Left ventricle myocardium superior (tissue), 1 donor: ENCODE results near the gene TRIOBP. TPM values are rescaled to one million over a fixed set of nuclear protein-coding genes. Genes with fewer than 3 reads are reported as not detected.
A peak's percentile ranks its signal among the peaks of the same experiment; 100 is the strongest.
"Not testable (repeated sequence)": the region's sequence is repeated elsewhere in the genome, so short reads cannot be mapped to it uniquely, and the experiment has no call there.

ENCODE experiments used
- ATAC-seq: fragments of 200-7000 bp; cut with Tn5 transposase; one replicate; pipeline ENCODE4 v1.9.1; 2020; ENCODE audit warnings: mild to moderate bottlenecking, moderate library complexity
- DNase-seq: peaks from one replicate; pipeline ENCODE4 v3.0.0-alpha.2; 2020
- intact Hi-C: fragments of 100-400 bp; cut with micrococcal nuclease; formaldehyde crosslinking; loops from one replicate; pipeline ENCODE4 v1.11.0; 2022
- total RNA-seq: library from RNA; stranded (reverse); fragmentation: NEBNext Ultra II Directional; extraction: Animal tissue kit (Norgen Biotek cat#: 25700); gene quantifications from one replicate; pipeline ENCODE4 v1.2.1, GENCODE V29; 2021
- donor health status: DM: no; HTN: yes; CAD: no; lungs with severe emphysema.

The TRIOBP gene
- total RNA-seq, 1 donor from 2014 or later, result 82.7 TPM

DNA sequence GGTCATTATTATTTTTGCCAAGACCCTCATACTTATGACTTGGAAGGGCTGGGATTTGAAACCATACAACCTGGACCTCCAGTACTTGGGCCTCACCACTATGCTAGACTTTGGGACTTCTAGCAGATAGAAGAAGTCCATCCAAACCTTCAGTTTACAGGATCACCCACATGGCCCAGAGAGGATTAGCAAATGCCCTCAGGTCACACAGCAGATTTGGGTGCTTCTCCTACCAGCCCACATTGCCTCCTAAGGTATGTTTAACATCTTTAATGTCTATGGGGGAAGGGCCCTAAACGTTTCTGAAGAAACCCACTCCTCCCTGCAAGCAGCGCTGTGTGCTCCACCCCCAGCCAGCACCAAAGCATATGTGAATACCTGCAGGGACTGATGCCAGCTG lies 93.4 kb downstream of the TRIOBP start:
- no peak for DNase-seq
- ATAC-seq, result no peak
- intact Hi-C loops, result loop anchor here (10.0 kb wide), 1 partner anchor 105 kb away; the partner anchor contains the start of gene NOL12

- DNase-seq (no peak), ATAC-seq (no peak)
- intact Hi-C loops, result loop anchor here (10.0 kb wide), 1 partner anchor 108 kb away; the partner anchor contains the start of gene NOL12
These were observed 95.6 kb downstream of the TRIOBP start for GRCh38 chr22:37792494-37792893.

- no peak for DNase-seq
- intact Hi-C loops, result loop anchor here (10.0 kb wide), 1 partner anchor 110 kb away; the partner anchor contains the start of gene NOL12
These were observed 97.5 kb downstream of the TRIOBP start for GRCh38 chr22:37794376-37794775.

GRCh38 chr22:37796079-37796478 lies 99.2 kb downstream of the TRIOBP start:
- intact Hi-C loops, result loop anchor here (10.0 kb wide), 1 partner anchor 111 kb away; the partner anchor contains the start of gene NOL12
- ATAC-seq (no peak), DNase-seq (no peak)

More at GRCh38 chr22:37794376-37794775, 97.5 kb downstream of the TRIOBP start:
- no peak for ATAC-seq

GRCh38 chr22:37797259-37797658 lies 100.4 kb downstream of the TRIOBP start:
- intact Hi-C loops, result loop anchor here (10.0 kb wide), 1 partner anchor 112 kb away; the partner anchor contains the start of gene NOL12
- not testable (repeated sequence) for DNase-seq, ATAC-seq

GRCh38 chr22:37797874-37798500 lies 101.1 kb downstream of the TRIOBP start:
- DNase-seq, result no peak
- intact Hi-C loops, result loop anchor here (10.0 kb wide), 1 partner anchor 113 kb away; the partner anchor contains the start of gene NOL12
- no peak for ATAC-seq

- not testable (repeated sequence) for ATAC-seq, DNase-seq
- intact Hi-C loops, result loop anchor here (10.0 kb wide), 1 partner anchor 115 kb away; the partner anchor contains the start of gene NOL12
These were observed 103.1 kb downstream of the TRIOBP start for GRCh38 chr22:37799979-37800378.

DNA sequence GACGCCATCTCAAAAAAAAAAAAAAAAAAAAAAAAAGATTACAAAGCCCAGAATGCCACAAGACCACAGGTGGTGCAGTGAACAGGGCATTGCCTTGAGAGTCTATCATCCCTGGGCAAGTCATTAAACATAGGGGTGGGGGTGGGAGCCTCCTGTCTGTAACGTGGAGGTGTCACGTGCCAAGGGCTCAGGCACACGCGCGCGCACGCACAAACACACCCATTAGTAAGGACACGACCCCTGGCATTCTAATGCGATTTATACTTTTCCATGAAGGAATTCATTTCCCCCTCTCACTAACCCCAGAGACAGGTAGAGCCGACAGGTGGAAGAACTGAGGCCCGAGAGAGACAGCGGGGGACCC lies 105.1 kb downstream of the TRIOBP start:
- ATAC-seq (no peak), DNase-seq (no peak)
- intact Hi-C loops, result no loop called here

DNA sequence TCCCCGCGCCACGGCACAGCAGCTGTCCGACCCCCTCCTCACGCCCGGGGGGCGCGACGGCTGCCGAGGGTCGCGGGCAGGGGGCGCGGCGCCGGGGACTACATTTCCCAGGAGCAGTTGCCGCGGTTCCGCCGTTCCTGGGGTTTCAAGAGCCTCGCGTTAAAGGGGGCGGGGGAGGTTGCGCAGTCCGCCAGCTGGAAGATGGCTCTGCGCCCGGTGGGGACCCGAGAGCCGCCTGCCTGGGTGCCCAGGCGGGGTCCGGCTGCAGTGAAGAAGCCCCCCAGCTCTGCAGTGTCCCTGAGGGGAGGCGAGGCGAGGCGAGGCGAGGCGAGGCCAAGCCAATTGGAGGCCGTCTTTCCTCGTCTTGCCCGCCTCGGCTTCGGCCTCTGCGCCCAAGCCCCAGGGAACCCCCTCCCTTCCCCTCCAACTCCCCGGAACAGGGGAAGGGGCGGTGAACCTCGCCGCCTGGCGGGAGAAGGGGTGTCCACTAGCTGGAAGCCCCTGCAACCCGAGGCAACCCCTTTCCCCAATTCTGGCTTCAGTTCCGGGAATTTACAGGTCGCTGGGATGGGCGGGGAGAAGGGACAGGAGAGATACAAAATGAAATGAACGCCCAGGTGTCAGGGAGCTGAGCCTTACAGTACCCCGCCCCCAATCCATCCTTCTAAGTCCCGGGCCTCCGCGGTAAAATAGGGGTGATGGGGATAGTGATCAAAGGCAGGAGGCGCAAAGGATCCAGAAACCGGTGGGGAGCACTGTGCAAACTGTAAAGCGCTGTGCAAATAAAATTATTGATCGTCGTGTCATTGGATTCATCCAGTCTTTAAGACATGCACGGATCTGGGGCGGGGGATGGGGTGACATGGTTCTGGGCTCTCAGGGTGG lies 105.7 kb downstream of the TRIOBP start:
- intact Hi-C loops, result no loop called here

DNA sequence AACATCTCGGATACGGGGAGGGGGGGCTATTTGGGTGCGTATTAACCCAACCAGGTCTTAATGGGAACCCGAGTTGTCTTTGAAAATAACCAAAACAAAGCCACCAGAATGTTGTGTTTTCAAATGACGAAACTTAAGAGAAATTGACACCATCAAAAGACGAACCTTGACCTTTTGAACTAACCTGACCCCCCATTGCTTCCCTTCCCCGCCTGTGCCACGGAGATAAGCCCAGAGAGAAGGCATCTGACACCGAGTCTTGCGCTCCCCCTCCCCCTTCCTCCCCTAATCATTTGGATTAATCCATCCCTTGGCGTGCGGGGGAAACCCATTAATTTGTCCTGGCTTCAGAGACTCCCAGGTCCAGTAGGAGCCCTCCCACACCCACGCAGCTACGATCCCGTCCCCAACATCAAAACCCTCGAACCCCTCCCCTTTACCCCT lies 106.4 kb downstream of the TRIOBP start:
- ATAC-seq (no peak), DNase-seq (no peak)
- intact Hi-C loops, result no loop called here

More for the DNA sequence above, 105.7 kb downstream of the TRIOBP start:
- peak; percentile 78 for DNase-seq
- ATAC-seq, result peak; percentile 38

- intact Hi-C loops, result no loop called here
- no peak for DNase-seq
- no peak for ATAC-seq
These were observed 106.9 kb downstream of the TRIOBP start for GRCh38 chr22:37803639-37804351.

DNA sequence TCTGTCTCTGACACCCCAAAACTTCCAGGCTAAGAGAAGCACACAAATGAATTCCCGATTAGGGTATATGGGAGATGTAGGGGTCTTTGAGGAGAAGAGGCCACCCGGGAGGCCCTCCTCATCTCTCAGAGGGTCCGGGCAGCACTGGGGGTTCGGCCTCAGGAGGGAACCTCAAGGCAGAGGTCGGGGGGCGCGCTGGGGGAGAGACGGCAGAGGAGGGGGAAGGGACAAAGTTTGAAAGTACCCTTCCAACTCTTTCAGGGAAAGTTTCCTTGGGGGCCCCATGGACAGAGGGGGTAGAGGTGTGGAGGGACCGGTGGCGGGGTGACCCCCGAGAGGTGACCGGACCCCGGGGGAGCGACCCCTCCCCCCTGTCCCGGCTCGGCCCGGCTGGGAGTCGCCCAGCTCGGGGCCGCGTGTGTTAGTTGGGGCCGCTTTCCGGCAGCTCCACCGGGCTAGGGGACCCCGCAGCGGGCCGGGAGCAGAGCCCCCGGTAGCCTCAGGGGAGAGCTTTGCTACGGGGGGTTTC lies 107.6 kb downstream of the TRIOBP start:
- DNase-seq (no peak), ATAC-seq (no peak)
- intact Hi-C loops, result no loop called here

- ATAC-seq (peak; percentile 63), DNase-seq (peak; percentile 94)
- intact Hi-C loops, result no loop called here
These were observed 108.3 kb downstream of the TRIOBP start for GRCh38 chr22:37804881-37805809.

GRCh38 chr22:37805810-37806277 lies 109.0 kb downstream of the TRIOBP start:
- intact Hi-C loops, result no loop called here

GRCh38 chr22:37806409-37807333 lies 109.8 kb downstream of the TRIOBP start:
- ATAC-seq (no peak), DNase-seq (no peak)
- intact Hi-C loops, result no loop called here

More at GRCh38 chr22:37805810-37806277, 109.0 kb downstream of the TRIOBP start:
- DNase-seq (no peak), ATAC-seq (no peak)

- intact Hi-C loops, result no loop called here
- peak; percentile 98 for DNase-seq
- ATAC-seq, result peak; percentile 88
These were observed 110.8 kb downstream of the TRIOBP start, which contains the start of gene GCAT for GRCh38 chr22:37807410-37808293. Gene GCAT, plus strand, starts transcription at chr22:37807934. Its CDS starts 34 bp downstream, at chr22:37807968.
